ENCODE measurements around the gene AKAP8.

AKAP8 gene

DNA sequence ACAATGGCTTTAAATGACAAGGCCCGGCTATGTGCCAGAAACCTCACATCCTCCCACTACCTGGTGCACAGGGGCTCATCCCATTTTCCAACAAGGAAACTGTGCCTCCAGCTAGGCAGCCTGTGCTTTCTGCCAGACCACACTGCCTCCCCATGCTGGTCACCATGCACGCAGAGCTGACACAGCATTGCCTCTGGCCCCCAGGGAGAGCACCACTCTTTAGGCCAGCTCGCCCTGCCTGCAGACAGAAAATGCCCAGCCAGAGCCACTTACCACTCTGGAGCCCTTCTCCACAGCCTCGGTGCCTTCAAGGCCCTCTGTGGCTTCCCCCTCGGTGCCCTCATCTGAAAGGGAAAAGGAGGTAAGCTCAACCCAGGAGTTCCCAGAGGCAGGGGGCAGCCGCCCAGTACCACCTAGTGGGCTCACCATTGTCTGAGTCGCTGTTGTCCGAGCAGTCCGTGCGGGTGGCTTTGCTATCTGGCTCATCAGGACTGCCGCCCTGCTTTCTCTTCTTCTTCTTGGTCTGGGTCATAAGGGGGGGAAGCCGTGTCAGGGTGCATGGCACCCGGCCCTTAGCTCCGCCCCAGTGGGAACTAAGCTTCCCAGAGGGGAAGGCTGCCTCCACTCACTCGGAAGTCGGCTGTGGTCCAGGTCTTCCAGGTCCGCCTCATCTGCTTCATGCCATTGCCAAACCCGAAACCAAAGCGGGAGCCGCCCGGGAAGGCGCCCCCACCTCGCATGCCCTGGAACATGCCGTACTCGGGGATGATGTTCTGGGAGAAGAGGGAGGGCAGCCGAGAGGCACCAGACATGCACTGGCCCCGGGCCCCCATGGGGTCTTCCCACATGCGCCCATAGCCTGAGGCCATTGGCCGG is 21.2 kb upstream of the AKAP8 start:
- TF ChIP-seq TEAD4 (IDR thresholded peaks at IDR 0.05) = no peak
- no peak for TF ChIP-seq CEBPB (IDR thresholded peaks at IDR 0.05)
- TF ChIP-seq, protein P1, sequence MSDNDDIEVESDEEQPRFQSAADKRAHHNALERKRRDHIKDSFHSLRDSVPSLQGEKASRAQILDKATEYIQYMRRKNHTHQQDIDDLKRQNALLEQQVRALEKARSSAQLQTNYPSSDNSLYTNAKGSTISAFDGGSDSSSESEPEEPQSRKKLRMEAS (IDR thresholded peaks at IDR 0.05) = no peak
- TF ChIP-seq TCF12 (IDR thresholded peaks at IDR 0.05; ENCODE audit: low read depth) = no peak
- TF ChIP-seq, protein P2, sequence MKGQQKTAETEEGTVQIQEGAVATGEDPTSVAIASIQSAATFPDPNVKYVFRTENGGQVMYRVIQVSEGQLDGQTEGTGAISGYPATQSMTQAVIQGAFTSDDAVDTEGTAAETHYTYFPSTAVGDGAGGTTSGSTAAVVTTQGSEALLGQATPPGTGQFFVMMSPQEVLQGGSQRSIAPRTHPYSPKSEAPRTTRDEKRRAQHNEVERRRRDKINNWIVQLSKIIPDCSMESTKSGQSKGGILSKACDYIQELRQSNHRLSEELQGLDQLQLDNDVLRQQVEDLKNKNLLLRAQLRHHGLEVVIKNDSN (IDR thresholded peaks at IDR 0.05) = no peak
- TF ChIP-seq CREB1 (IDR thresholded peaks at IDR 0.05; ENCODE audit: low read depth) = no peak
- TF ChIP-seq TAF1 (IDR thresholded peaks at IDR 0.05; ENCODE audit: low read depth) = no peak

DNA sequence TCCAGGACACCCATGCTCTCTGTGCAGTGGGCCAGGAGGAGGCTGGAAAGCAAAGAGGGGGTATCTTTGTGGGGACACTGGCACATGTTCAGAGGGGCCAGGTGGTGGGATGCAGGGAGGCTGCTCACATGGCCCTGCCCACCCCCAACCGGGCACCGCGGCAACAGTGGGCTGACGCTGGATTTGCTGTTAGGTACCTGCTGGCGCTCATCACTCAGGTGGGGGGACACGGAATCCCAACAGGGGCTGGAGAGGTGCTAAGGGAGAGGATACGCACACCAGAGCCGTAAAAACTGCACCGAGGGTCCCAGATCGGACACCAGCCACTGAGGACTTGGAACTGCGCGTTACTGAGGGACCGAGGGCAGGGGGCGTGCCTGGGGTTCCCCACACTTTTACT is 20.0 kb upstream of the AKAP8 start:
- TF ChIP-seq CEBPB (IDR thresholded peaks at IDR 0.05) (no peak), TAF1 (IDR thresholded peaks at IDR 0.05; ENCODE audit: low read depth) (no peak), ZBTB7A (IDR thresholded peaks at IDR 0.05; ENCODE audit: low read depth) (no peak)
- TF ChIP-seq, protein P2 (IDR thresholded peaks at IDR 0.05) = no peak
- TF ChIP-seq, protein P3, sequence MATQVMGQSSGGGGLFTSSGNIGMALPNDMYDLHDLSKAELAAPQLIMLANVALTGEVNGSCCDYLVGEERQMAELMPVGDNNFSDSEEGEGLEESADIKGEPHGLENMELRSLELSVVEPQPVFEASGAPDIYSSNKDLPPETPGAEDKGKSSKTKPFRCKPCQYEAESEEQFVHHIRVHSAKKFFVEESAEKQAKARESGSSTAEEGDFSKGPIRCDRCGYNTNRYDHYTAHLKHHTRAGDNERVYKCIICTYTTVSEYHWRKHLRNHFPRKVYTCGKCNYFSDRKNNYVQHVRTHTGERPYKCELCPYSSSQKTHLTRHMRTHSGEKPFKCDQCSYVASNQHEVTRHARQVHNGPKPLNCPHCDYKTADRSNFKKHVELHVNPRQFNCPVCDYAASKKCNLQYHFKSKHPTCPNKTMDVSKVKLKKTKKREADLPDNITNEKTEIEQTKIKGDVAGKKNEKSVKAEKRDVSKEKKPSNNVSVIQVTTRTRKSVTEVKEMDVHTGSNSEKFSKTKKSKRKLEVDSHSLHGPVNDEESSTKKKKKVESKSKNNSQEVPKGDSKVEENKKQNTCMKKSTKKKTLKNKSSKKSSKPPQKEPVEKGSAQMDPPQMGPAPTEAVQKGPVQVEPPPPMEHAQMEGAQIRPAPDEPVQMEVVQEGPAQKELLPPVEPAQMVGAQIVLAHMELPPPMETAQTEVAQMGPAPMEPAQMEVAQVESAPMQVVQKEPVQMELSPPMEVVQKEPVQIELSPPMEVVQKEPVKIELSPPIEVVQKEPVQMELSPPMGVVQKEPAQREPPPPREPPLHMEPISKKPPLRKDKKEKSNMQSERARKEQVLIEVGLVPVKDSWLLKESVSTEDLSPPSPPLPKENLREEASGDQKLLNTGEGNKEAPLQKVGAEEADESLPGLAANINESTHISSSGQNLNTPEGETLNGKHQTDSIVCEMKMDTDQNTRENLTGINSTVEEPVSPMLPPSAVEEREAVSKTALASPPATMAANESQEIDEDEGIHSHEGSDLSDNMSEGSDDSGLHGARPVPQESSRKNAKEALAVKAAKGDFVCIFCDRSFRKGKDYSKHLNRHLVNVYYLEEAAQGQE (IDR thresholded peaks at IDR 0.05; ENCODE audit: low read depth) = no peak

DNA sequence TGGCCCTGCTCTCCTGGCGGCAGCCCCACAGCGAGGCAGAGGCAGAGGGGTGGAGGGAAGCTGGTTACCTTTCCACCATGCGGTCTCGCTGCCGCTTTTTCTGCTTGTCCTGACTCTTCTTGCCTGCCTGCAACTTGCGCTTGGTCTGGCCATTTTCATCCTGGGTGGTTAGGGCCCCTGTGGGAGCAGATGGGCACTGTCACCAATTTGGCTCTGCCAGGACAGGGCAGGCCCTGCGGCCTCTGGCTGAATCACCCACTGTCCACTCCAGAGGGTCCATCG is 19.6 kb upstream of the AKAP8 start:
- TF ChIP-seq, protein P3 (IDR thresholded peaks at IDR 0.05; ENCODE audit: low read depth) = no peak
- TF ChIP-seq EGR1 (IDR thresholded peaks at IDR 0.05) (no peak), RAD21 (IDR thresholded peaks at IDR 0.05; ENCODE audit: low read depth) (no peak), CEBPB (IDR thresholded peaks at IDR 0.05) (no peak), TCF12 (IDR thresholded peaks at IDR 0.05; ENCODE audit: low read depth) (no peak), NFIC (IDR thresholded peaks at IDR 0.05) (no peak), FOXM1 (IDR thresholded peaks at IDR 0.05; ENCODE audit: borderline replicate concordance, low read depth) (no peak), YY1 (IDR thresholded peaks at IDR 0.05; ENCODE audit: low read depth) (no peak), TEAD4 (IDR thresholded peaks at IDR 0.05) (no peak), CREB1 (IDR thresholded peaks at IDR 0.05; ENCODE audit: low read depth) (no peak), EP300 (IDR thresholded peaks at IDR 0.05; ENCODE audit: borderline replicate concordance) (no peak), ZBTB7A (IDR thresholded peaks at IDR 0.05; ENCODE audit: low read depth) (no peak), TAF1 (IDR thresholded peaks at IDR 0.05; ENCODE audit: low read depth) (no peak)
- TF ChIP-seq, protein P1 (IDR thresholded peaks at IDR 0.05) = no peak
- TF ChIP-seq, protein P2 (IDR thresholded peaks at IDR 0.05) = no peak

DNA sequence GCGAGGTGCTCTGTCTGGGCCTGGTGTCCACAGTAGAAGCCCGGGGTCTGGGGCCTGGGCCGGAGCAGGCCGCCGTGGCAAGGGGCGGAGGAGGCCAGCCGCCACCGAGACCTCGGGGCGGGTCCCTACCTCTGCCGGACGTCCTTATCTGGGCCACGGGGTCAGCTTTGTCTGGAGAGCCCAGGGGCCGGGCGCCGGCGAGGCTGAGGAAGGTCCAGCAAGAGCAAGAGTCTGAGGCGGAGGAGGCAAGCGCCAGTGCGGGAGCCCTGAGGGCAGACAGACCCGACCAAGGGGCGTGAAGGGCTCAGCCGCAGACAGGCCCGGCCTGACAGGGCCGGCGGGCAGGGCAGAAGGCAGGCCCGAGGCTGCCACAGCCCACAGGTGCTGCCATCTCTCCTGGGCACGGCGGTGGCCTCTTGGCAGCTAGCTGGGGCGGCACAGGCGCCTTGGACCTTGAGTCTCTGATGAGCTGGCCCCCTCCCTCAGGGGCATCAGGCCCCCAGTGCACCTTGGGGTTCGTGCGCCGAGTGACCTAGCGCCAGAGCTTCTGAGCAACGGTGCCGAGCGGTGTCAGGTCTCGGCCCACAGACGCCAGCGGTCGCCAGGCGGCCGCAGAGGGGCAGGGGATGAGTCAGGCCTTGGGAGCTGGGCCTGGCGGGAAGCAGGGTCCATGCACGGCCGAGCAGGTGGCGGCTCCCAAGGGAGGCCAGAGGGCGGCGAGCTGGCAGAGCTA is 19.1 kb upstream of the AKAP8 start:
- TF ChIP-seq TAF1 (IDR thresholded peaks at IDR 0.05; ENCODE audit: low read depth) = no peak
- TF ChIP-seq, protein P1 (IDR thresholded peaks at IDR 0.05) = no peak
- no peak for TF ChIP-seq TCF12 (IDR thresholded peaks at IDR 0.05; ENCODE audit: low read depth)
- TF ChIP-seq TEAD4 (IDR thresholded peaks at IDR 0.05) = no peak

DNA sequence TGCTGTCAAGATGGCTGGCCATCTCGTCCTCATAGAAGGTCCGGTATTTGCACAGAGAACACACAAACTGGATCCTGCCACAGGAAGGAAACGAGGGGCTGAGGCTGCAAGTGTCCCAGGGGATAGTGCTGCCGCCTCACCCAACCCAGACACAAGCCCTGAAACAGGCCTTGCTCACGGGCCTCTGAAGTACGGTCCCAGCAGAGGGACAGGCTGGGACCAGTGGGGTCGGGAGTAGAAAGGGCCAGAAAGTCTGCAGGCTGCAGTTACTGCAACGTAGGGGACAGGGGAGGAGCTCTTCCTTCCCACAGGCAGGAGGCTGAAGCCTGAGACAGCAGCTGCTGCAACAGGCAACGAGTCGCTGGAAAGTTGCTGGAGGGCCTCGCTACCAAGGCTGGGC is 18.2 kb upstream of the AKAP8 start:
- TF ChIP-seq FOXM1 (IDR thresholded peaks at IDR 0.05; ENCODE audit: borderline replicate concordance, low read depth) (no peak), NFIC (IDR thresholded peaks at IDR 0.05) (no peak), TAF1 (IDR thresholded peaks at IDR 0.05; ENCODE audit: low read depth) (no peak), CEBPB (IDR thresholded peaks at IDR 0.05) (no peak), TCF12 (IDR thresholded peaks at IDR 0.05; ENCODE audit: low read depth) (no peak), YY1 (IDR thresholded peaks at IDR 0.05; ENCODE audit: low read depth) (no peak), ZBTB7A (IDR thresholded peaks at IDR 0.05; ENCODE audit: low read depth) (no peak), EP300 (IDR thresholded peaks at IDR 0.05; ENCODE audit: borderline replicate concordance) (no peak), TEAD4 (IDR thresholded peaks at IDR 0.05) (no peak), RAD21 (IDR thresholded peaks at IDR 0.05; ENCODE audit: low read depth) (no peak)
- TF ChIP-seq, protein P3 (IDR thresholded peaks at IDR 0.05; ENCODE audit: low read depth) = no peak
- TF ChIP-seq, protein P1 (IDR thresholded peaks at IDR 0.05) = no peak
- TF ChIP-seq, protein P2 (IDR thresholded peaks at IDR 0.05) = no peak

All from Ishikawa (cell line).